Brain microvascular endothelial cell (primary cell): Measurements from ENCODE around the gene PGPEP1.

ENCODE experiments used
- DNase-seq: peaks from one replicate; pipeline ENCODE4 v3.0.0-alpha.2; 2020
- H3K27ac ChIP-seq: fragments of 250-450 bp; sonication (Bioruptor Pico); 2 replicates; pipeline ENCODE4 v1.5.1; 2020; ENCODE audit warnings: mild to moderate bottlenecking, moderate library complexity
- H3K27me3 ChIP-seq: fragments of 250-450 bp; sonication (Bioruptor Pico); replicated peaks from 2 replicates; pipeline ENCODE4 v1.5.1; 2020; ENCODE audit warnings: mild to moderate bottlenecking
- H3K36me3 ChIP-seq: fragments of 250-450 bp; sonication (Bioruptor Pico); replicated peaks from 2 replicates; pipeline ENCODE4 v1.5.1; 2020; ENCODE audit warnings: mild to moderate bottlenecking
- H3K4me3 ChIP-seq: 2 replicates; pipeline ENCODE4 v1.5.1; 2011; ENCODE audit warnings: low read depth, mild to moderate bottlenecking, control low read depth, low read length, moderate library complexity
- in situ Hi-C: cut with HindIII; loops from 2 replicates; pipeline ENCODE4 v1.10.0; 2017; ENCODE audit warnings: low sequenced_read_pairs, low pct_ligation_motif_present
- TF ChIP-seq, protein P1 (sequence below): IDR thresholded peaks from 2 replicates; pipeline ENCODE4 v1.5.1; 2011; ENCODE audit warnings: low read depth, mild to moderate bottlenecking, moderate library complexity, low read length, control low read depth, inconsistent platforms; ENCODE audit errors: missing control alignments

The PGPEP1 gene

DNA sequence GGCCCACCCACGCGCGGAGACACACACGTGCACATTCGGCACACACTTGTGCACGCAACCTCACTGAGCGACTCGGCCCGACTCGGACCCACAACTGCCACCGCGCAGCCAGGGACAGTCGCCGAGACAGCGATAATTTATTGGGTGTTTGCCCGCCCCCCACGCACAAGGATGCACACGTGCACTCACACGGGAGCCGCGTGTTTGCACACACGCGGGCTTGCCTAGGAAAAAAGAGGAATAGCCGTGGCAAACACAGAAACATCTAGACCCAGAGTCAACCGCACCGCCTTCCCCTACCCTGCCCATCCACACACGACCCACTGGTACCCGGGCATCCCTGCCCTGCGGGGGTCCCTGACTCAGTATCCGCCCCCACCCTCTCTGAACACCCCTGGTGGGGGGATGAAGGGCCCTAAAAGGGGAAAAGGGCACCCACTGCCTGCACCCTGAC lies 77.7 kb downstream of the PGPEP1 start:
- H3K36me3 ChIP-seq: peaks cover 2% of the 10 kb centered on the region
- H3K4me3 ChIP-seq: peak overlapping the region; percentile 17
- TF ChIP-seq, protein P1, sequence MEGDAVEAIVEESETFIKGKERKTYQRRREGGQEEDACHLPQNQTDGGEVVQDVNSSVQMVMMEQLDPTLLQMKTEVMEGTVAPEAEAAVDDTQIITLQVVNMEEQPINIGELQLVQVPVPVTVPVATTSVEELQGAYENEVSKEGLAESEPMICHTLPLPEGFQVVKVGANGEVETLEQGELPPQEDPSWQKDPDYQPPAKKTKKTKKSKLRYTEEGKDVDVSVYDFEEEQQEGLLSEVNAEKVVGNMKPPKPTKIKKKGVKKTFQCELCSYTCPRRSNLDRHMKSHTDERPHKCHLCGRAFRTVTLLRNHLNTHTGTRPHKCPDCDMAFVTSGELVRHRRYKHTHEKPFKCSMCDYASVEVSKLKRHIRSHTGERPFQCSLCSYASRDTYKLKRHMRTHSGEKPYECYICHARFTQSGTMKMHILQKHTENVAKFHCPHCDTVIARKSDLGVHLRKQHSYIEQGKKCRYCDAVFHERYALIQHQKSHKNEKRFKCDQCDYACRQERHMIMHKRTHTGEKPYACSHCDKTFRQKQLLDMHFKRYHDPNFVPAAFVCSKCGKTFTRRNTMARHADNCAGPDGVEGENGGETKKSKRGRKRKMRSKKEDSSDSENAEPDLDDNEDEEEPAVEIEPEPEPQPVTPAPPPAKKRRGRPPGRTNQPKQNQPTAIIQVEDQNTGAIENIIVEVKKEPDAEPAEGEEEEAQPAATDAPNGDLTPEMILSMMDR: no peak
- DNase-seq: no peak
- in situ Hi-C loops: no loop called here
- H3K27me3 ChIP-seq: no peaks in the 10 kb centered on the region
- peak overlapping the region; percentile 98 for H3K27ac ChIP-seq

GRCh38 chr19:18418483-18419194 lies 78.2 kb downstream of the PGPEP1 start:
- peak overlapping the region; percentile 98 for H3K27ac ChIP-seq
- peaks cover 2% of the 10 kb centered on the region for H3K36me3 ChIP-seq
- no peaks in the 10 kb centered on the region for H3K27me3 ChIP-seq
- peak overlapping the region; percentile 33 for H3K4me3 ChIP-seq
- DNase-seq: no peak
- in situ Hi-C loops: no loop called here
- TF ChIP-seq, protein P1: no peak

DNA sequence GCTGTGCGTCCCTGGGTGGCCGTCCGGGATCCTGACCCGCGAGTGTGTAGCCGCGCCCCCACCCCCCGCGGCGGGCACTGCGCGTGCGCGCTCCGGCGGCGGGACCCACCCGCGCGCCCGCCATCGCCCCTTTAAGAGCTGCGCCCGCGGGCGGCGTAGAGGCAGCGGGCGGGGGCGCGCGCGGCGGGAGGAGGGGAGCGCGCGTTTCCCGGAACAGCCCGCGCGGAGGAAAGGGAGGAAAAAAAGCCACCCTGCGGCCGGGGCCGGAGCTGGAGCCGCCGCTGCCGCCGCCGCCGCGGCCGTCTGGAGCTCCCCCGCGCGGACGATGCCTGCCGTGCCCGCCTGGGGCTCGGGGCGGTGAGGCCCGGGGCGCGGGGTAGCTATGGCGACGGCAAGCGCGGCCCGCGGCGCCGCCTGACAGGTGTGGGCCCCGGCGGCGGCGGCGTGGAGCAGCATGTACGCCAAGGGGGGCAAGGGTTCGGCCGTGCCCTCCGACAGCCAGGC lies 78.8 kb downstream of the PGPEP1 start, which contains the start of gene SSBP4:
Gene SSBP4, plus strand, starts transcription at position 204 of the 504 bp plus-strand sequence. Its CDS starts 251 bp downstream, at position 455.
- peak; percentile 53 for DNase-seq
- Histone ChIP-seq H3K27me3 (no peaks in the 10 kb centered on the region), H3K4me3 (peak within 1 kb of the TSS; percentile 74), H3K27ac (peak within 1 kb of the TSS; percentile 98), H3K36me3 (peaks cover 2% of the 10 kb centered on the region)
- in situ Hi-C loops: no loop called here
- TF ChIP-seq, protein P1: peak; percentile 19
